GM12891 (cell line): ENCODE results near the gene VAMP2. TPM values are rescaled to one million over a fixed set of nuclear protein-coding genes. Genes with fewer than 3 reads are reported as not detected.
A peak's percentile ranks its signal among the peaks of the same experiment; 100 is the strongest.

Experiments used
- DNase-seq: peaks from one replicate; pipeline ENCODE4 v3.0.0; 2011; ENCODE audit warnings: low spot score; ENCODE audit not compliant: insufficient read length
- FAIRE-seq: peaks from 2 replicates; lab custom pipeline; 2011; peaks lifted over from hg19 to GRCh38; lab: Jason Lieb, UNC
- PAX5 ChIP-seq: IDR thresholded peaks from 2 replicates; pipeline ENCODE4 v1.6.1; 2011; ENCODE audit warnings: low read length, moderate library complexity, mild to moderate bottlenecking; ENCODE audit not compliant: insufficient read depth, severe bottlenecking
- POLR2A ChIP-seq: IDR thresholded peaks from 2 replicates; pipeline ENCODE4 v1.6.1; 2011; ENCODE audit warnings: low read depth, low read length, control low read depth
- POLR2AphosphoS5 ChIP-seq: IDR thresholded peaks from 2 replicates; pipeline ENCODE4 v1.6.1; 2011; ENCODE audit warnings: low read depth, low read length, control low read depth
- POU2F2 ChIP-seq: IDR thresholded peaks from 2 replicates; pipeline ENCODE4 v1.6.1; 2011; ENCODE audit warnings: low read depth, mild to moderate bottlenecking, control low read depth, low read length, moderate library complexity
- SPI1 ChIP-seq: IDR thresholded peaks from 2 replicates; pipeline ENCODE4 v1.6.1; 2011; ENCODE audit warnings: low read depth, low read length, control low read depth
- TAF1 ChIP-seq: IDR thresholded peaks from 2 replicates; pipeline ENCODE4 v1.6.1; 2011; ENCODE audit warnings: low read depth, low read length, control low read depth
- polyA plus RNA-seq: library from polyadenylated mRNA; unstranded; fragments of >200 nt; gene quantifications from one replicate; pipeline ENCODE4 v1.2.1, GENCODE V29; 2012; ENCODE audit warnings: low read depth, missing spikeins, inconsistent platforms; ENCODE audit not compliant: missing spikeins

Gene VAMP2
- polyA plus RNA-seq = 40.0 TPM

- FAIRE-seq = peak; percentile 91
- TF ChIP-seq POLR2A = peak; percentile 70; the same call in 1 of the 2 replicates
- peak; percentile 48; the same call in 1 of the 2 replicates for TF ChIP-seq TAF1
- TF ChIP-seq POLR2AphosphoS5 = peak; percentile 68; the same call in 1 of the 2 replicates
- no peak for TF ChIP-seq SPI1
- TF ChIP-seq PAX5 = no peak
- TF ChIP-seq POU2F2 = no peak
- no peak for DNase-seq
Observed at GRCh38 chr17:8162233-8162996, at the start of gene VAMP2. TSS of gene VAMP2 (minus strand) at chr17:8162948. CDS start at chr17:8162879, 69 bp downstream.

- FAIRE-seq (peak; percentile 60), DNase-seq (no peak)
- TF ChIP-seq TAF1 = no peak
- no peak for TF ChIP-seq POU2F2
- no peak for TF ChIP-seq POLR2A
- TF ChIP-seq SPI1 = no peak
- TF ChIP-seq POLR2AphosphoS5 = no peak
- TF ChIP-seq PAX5 = no peak
Observed at GRCh38 chr17:8210761-8211458, 48.2 kb upstream of the VAMP2 start.

- peak; percentile 95 for DNase-seq
- peak; percentile 98 for FAIRE-seq
- TF ChIP-seq SPI1 = 0 out of 2 replicates have a peak, but pooled peaks have one; percentile 8
- peak; percentile 80 for TF ChIP-seq POLR2A
- TF ChIP-seq POLR2AphosphoS5 = peak; percentile 88
- TF ChIP-seq POU2F2 = peak; percentile 67
- TF ChIP-seq PAX5 = no peak
- TF ChIP-seq TAF1 = peak; percentile 67
Observed at GRCh38 chr17:8209907-8210760, 47.4 kb upstream of the VAMP2 start, which contains the start of gene AURKB. TSS of gene AURKB (minus strand) at chr17:8210575. CDS start at chr17:8210224, 351 bp downstream.

GRCh38 chr17:8206536-8206935 lies 43.8 kb upstream of the VAMP2 start:
- TF ChIP-seq POLR2AphosphoS5 = no peak
- FAIRE-seq (no peak), DNase-seq (no peak)

- DNase-seq (no peak), FAIRE-seq (no peak)
- TF ChIP-seq POLR2A (peak; percentile 39; the same call in 1 of the 2 replicates), TAF1 (no peak), SPI1 (no peak), POLR2AphosphoS5 (peak; percentile 64; the same call in 1 of the 2 replicates)
Observed at GRCh38 chr17:8204761-8205555, 42.2 kb upstream of the VAMP2 start.

- FAIRE-seq = peak; percentile 96
- DNase-seq = no peak
- TF ChIP-seq PAX5 = no peak
- peak; percentile 55; the same call in 1 of the 2 replicates for TF ChIP-seq TAF1
- peak; percentile 80 for TF ChIP-seq POLR2A
- TF ChIP-seq POU2F2 = no peak
- TF ChIP-seq POLR2AphosphoS5 = peak; percentile 76
Observed at GRCh38 chr17:8192070-8192815, 29.5 kb upstream of the VAMP2 start.

- no peak for FAIRE-seq
- no peak for TF ChIP-seq POU2F2
- TF ChIP-seq TAF1 = no peak
- no peak for TF ChIP-seq SPI1
- no peak for TF ChIP-seq POLR2AphosphoS5
- DNase-seq = no peak
Observed at GRCh38 chr17:8190506-8190905, 27.8 kb upstream of the VAMP2 start.

GRCh38 chr17:8189711-8190477 lies 27.1 kb upstream of the VAMP2 start, which contains the start of gene BORCS6:
TSS of gene BORCS6 (minus strand) at chr17:8190180. CDS start at chr17:8190140, 40 bp downstream.
- DNase-seq (peak; percentile 70), FAIRE-seq (peak; percentile 90)

More at GRCh38 chr17:8189711-8190477, 27.1 kb upstream of the VAMP2 start, which contains the start of gene BORCS6:
- TF ChIP-seq TAF1 (0 out of 2 replicates have a peak, but pooled peaks have one; percentile 46), SPI1 (no peak)
